ENCODE measurements around the gene NTRK2. TPM values are rescaled to one million over a fixed set of nuclear protein-coding genes. Genes with fewer than 3 reads are reported as not detected.

Gene NTRK2
- total RNA-seq, 1 donor from 2014 or later: 3.8 TPM

DNA sequence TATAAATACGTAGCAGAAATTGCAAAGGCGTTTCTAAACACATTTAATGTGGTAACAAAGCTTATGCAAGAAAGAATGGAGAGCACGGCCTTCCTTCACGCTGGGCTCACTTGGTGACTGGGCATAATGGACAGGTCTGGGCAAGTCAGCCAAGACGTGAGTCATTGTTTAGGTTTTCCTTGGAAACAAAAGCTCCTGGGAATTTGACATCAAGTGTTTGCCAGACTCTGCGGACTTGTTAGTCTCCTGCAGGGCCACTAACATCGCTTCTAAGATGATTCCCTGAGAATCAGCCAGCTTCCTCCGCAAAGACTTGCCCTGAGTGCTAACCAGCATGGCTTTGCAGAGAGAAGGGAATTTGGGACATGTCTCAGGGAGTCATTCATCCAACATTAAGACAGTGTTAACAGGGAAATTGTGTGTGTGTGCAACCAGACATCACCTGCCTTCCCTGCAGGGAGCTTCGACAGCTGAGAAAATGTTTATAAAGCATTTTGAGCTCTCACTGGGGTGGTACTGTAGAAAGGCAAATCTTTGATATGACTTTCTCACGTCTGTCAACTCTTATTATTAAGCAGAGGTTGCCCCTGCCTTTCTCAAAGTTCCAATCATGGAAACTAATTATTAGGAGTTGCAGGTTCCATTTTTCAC, 182.5 kb downstream of the NTRK2 start:
- H3K27me3 ChIP-seq (ENCODE audit: low read depth): no peaks in the 10 kb centered on the region
- TF ChIP-seq, protein P1, sequence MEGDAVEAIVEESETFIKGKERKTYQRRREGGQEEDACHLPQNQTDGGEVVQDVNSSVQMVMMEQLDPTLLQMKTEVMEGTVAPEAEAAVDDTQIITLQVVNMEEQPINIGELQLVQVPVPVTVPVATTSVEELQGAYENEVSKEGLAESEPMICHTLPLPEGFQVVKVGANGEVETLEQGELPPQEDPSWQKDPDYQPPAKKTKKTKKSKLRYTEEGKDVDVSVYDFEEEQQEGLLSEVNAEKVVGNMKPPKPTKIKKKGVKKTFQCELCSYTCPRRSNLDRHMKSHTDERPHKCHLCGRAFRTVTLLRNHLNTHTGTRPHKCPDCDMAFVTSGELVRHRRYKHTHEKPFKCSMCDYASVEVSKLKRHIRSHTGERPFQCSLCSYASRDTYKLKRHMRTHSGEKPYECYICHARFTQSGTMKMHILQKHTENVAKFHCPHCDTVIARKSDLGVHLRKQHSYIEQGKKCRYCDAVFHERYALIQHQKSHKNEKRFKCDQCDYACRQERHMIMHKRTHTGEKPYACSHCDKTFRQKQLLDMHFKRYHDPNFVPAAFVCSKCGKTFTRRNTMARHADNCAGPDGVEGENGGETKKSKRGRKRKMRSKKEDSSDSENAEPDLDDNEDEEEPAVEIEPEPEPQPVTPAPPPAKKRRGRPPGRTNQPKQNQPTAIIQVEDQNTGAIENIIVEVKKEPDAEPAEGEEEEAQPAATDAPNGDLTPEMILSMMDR (IDR thresholded peaks at IDR 0.05; ENCODE audit: borderline replicate concordance): no peak
- no peaks in the 10 kb centered on the region for H3K9me3 ChIP-seq (replicated peaks)
- H3K4me1 ChIP-seq: peaks cover 27% of the 10 kb centered on the region
- H3K27ac ChIP-seq (replicated peaks): peak overlapping the region; percentile 50
- no peak for DNase-seq
- H3K36me3 ChIP-seq: no peaks in the 10 kb centered on the region
- H3K4me3 ChIP-seq: no peak overlapping the region
- intact Hi-C loops (cut with micrococcal nuclease): no loop called here

- TF ChIP-seq, protein P1 (IDR thresholded peaks at IDR 0.05; ENCODE audit: borderline replicate concordance): no peak
- peaks cover 30% of the 10 kb centered on the region for H3K4me1 ChIP-seq
- no peak overlapping the region for H3K4me3 ChIP-seq
- H3K27me3 ChIP-seq (ENCODE audit: low read depth): no peaks in the 10 kb centered on the region
- H3K27ac ChIP-seq (replicated peaks): peak overlapping the region; percentile 50
- no peaks in the 10 kb centered on the region for H3K9me3 ChIP-seq (replicated peaks)
- DNase-seq: no peak
- intact Hi-C loops (cut with micrococcal nuclease): no loop called here
- H3K36me3 ChIP-seq: no peaks in the 10 kb centered on the region
Measured at GRCh38 chr9:84852617-84853301, 183.2 kb downstream of the NTRK2 start.

- TF ChIP-seq, protein P1 (IDR thresholded peaks at IDR 0.05; ENCODE audit: borderline replicate concordance): no peak
- no peaks in the 10 kb centered on the region for H3K36me3 ChIP-seq
- H3K4me3 ChIP-seq: no peak overlapping the region
- H3K4me1 ChIP-seq: peaks cover 53% of the 10 kb centered on the region
- no peaks in the 10 kb centered on the region for H3K9me3 ChIP-seq (replicated peaks)
- H3K27ac ChIP-seq (replicated peaks): peak overlapping the region; percentile 71
- peak; percentile 40 for DNase-seq
- intact Hi-C loops (cut with micrococcal nuclease): no loop called here
- H3K27me3 ChIP-seq (ENCODE audit: low read depth): no peaks in the 10 kb centered on the region
Measured at GRCh38 chr9:84856181-84856632, 186.7 kb downstream of the NTRK2 start.

- no peak for DNase-seq
- H3K27me3 ChIP-seq (ENCODE audit: low read depth): no peaks in the 10 kb centered on the region
- H3K4me1 ChIP-seq: peaks cover 47% of the 10 kb centered on the region
- no peaks in the 10 kb centered on the region for H3K9me3 ChIP-seq (replicated peaks)
- H3K36me3 ChIP-seq: no peaks in the 10 kb centered on the region
- no peak overlapping the region for H3K4me3 ChIP-seq
- H3K27ac ChIP-seq (replicated peaks): peak overlapping the region; percentile 71
- intact Hi-C loops (cut with micrococcal nuclease): no loop called here
- TF ChIP-seq, protein P1 (IDR thresholded peaks at IDR 0.05; ENCODE audit: borderline replicate concordance): no peak
Measured at GRCh38 chr9:84857211-84857610, 187.7 kb downstream of the NTRK2 start.

DNA sequence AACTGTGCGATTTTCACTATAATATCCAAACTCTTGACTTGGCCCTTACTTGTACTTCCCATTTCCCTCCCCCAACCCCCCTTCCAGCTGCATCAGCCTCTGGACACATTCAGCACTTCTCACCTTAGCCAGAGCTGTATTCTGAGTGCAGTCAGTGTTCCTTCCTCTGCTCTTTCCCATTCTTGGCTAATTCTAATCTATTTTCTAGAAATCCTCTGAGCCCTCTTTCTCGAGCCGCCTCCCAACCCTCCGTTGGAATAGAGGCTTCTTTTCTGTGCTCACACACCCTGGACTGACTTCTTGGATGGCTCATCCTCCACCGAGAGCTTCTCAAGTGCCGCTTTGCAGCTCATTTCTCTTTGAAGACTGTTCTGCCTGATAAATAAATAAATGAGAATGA, 188.8 kb downstream of the NTRK2 start:
- Histone ChIP-seq H3K4me1 (peaks cover 47% of the 10 kb centered on the region), H3K36me3 (no peaks in the 10 kb centered on the region), H3K9me3 (replicated peaks) (no peaks in the 10 kb centered on the region), H3K27ac (replicated peaks) (peak overlapping the region; percentile 71), H3K4me3 (no peak overlapping the region), H3K27me3 (ENCODE audit: low read depth) (no peaks in the 10 kb centered on the region)
- TF ChIP-seq, protein P1 (IDR thresholded peaks at IDR 0.05; ENCODE audit: borderline replicate concordance): no peak
- DNase-seq: peak; percentile 32
- intact Hi-C loops (cut with micrococcal nuclease): no loop called here

Measured in left ventricle myocardium inferior (tissue), 1 donor.